Gastroesophageal sphincter (tissue), 4 donors: Measurements from ENCODE around the gene EGLN2. TPM values are rescaled to one million over a fixed set of nuclear protein-coding genes. Genes with fewer than 3 reads are reported as not detected.
"Not testable (repeated sequence)": the region's sequence is repeated elsewhere in the genome, so short reads cannot be mapped to it uniquely, and the experiment has no call there.

Experiments
- ATAC-seq: fragments of 150-250 bp; one replicate; pipeline ENCODE4 v1.9.1; 2016; ENCODE audit warnings: mild to moderate bottlenecking, moderate library complexity
- H3K27ac ChIP-seq, 4 donors: fragments of 200-600 bp; sonication (generic) in 3 of 4; 1 replicate in 3 of 4; 2 replicates in 1 of 4; pipeline ENCODE4 v1.5.1; 2016 to 2019
- H3K27me3 ChIP-seq: fragments of 200-600 bp; sonication (generic); one replicate; pipeline ENCODE4 v1.5.1; 2019
- H3K36me3 ChIP-seq, 2 donors: fragments of 200-600 bp; sonication (generic); one replicate each; pipeline ENCODE4 v1.5.1; 2019; ENCODE audit warnings: control low read depth in 1 of 2
- H3K4me1 ChIP-seq, 3 donors: fragments of 200-600 bp; sonication (generic); 1 replicate in 2 of 3; 2 replicates in 1 of 3; pipeline ENCODE4 v1.5.1; 2016 to 2019; ENCODE audit warnings: control low read depth in 2 of 3
- H3K4me3 ChIP-seq, 2 donors: fragments of 200-600 bp; sonication (generic); one replicate each; pipeline ENCODE4 v1.5.1; 2019; ENCODE audit warnings: mild to moderate bottlenecking in 1 of 2, moderate library complexity in 1 of 2
- H3K9me3 ChIP-seq, 3 donors: fragments of 200-600 bp; sonication (generic); one replicate each; pipeline ENCODE4 v1.5.1; 2017 to 2019; ENCODE audit warnings: control low read depth in 2 of 3
- CTCF ChIP-seq, 4 experiments: fragments of 200-600 bp in 2 of 4; fragments of 450-650 bp in 2 of 4; sonication (generic) in 1 of 4; IDR thresholded peaks; one replicate each; pipeline ENCODE4 v1.5.1; 2017 to 2019; ENCODE audit warnings: antibody characterized with exemption in 4 of 4, mild to moderate bottlenecking in 2 of 4, moderate library complexity in 2 of 4
- EP300 ChIP-seq: sonication (generic); formaldehyde crosslinking; IDR thresholded peaks from one replicate; pipeline ENCODE4 v1.6.1; 2017; ENCODE audit warnings: antibody characterized with exemption, mild to moderate bottlenecking
- POLR2A ChIP-seq, 2 donors: fragments of 450-650 bp; IDR thresholded peaks; one replicate each; pipeline ENCODE4 v1.6.1; 2017; ENCODE audit warnings: antibody characterized with exemption in 2 of 2, mild to moderate bottlenecking in 2 of 2, moderate library complexity in 1 of 2
- POLR2AphosphoS5 ChIP-seq: sonication (generic); formaldehyde crosslinking; IDR thresholded peaks from one replicate; pipeline ENCODE4 v1.6.1; 2017; ENCODE audit warnings: antibody characterized with exemption
- WGBS, 2 donors: methylation state at CpG; one replicate each; pipeline ENCODE4 v1.1.5; 2018; ENCODE audit warnings: low coverage in 1 of 2; 5-methylcytosine and 5-hydroxymethylcytosine counted together
- total RNA-seq, 4 donors: library from RNA; depleted of rRNA; stranded (reverse); fragments of >200 nt; gene quantifications; one replicate each; pipeline ENCODE4 v1.1.0, GENCODE V29; 2016

Gene EGLN2
- total RNA-seq, 4 donors from 2014 or later, result 99.1 to 115 (median 107) TPM

- Histone ChIP-seq H3K4me1 (peaks cover 0 to 31% (median 9%) of the 10 kb centered on the region in 3 donors), H3K36me3 (peaks cover 4 to 93% of the 10 kb centered on the region in 2 donors), H3K27ac (no peak overlapping the region), H3K27me3 (no peaks in the 10 kb centered on the region), H3K4me3 (no peak overlapping the region), H3K9me3 (no peaks in the 10 kb centered on the region)
- TF ChIP-seq CTCF (IDR thresholded peaks at IDR 0.05) (no peak), EP300 (no peak), POLR2AphosphoS5 (no peak), POLR2A (IDR thresholded peaks at IDR 0.05) (no peak)
- no peak for ATAC-seq
- WGBS, 2 donors, result 93 to 100% methylated on average over 1 to 6 of the region's 13 CpGs
Observed at GRCh38 chr19:40759352-40759751, 39.6 kb upstream of the EGLN2 start.

GRCh38 chr19:40762754-40763470, 36.1 kb upstream of the EGLN2 start:
- TF ChIP-seq POLR2A (IDR thresholded peaks at IDR 0.05) (no peak), EP300 (no peak), CTCF (IDR thresholded peaks at IDR 0.05) (no peak), POLR2AphosphoS5 (no peak)
- WGBS, 2 donors, result 78 to 92% methylated on average over 2 to 8 of the region's 17 CpGs
- no peak for ATAC-seq
- no peaks in the 10 kb centered on the region for H3K4me1 ChIP-seq
- no peaks in the 10 kb centered on the region for H3K27me3 ChIP-seq
- no peaks in the 10 kb centered on the region for H3K9me3 ChIP-seq
- H3K27ac ChIP-seq, result no peak overlapping the region
- peaks cover 4 to 97% of the 10 kb centered on the region in 2 donors for H3K36me3 ChIP-seq
- no peak overlapping the region for H3K4me3 ChIP-seq

GRCh38 chr19:40763526-40763925, 35.5 kb upstream of the EGLN2 start:
- no peaks in the 10 kb centered on the region for H3K9me3 ChIP-seq
- H3K4me3 ChIP-seq, result no peak overlapping the region
- H3K36me3 ChIP-seq, result peaks cover 4 to 91% of the 10 kb centered on the region in 2 donors
- no peak overlapping the region for H3K27ac ChIP-seq
- H3K27me3 ChIP-seq, result no peaks in the 10 kb centered on the region
- TF ChIP-seq CTCF (IDR thresholded peaks at IDR 0.05) (no peak), EP300 (no peak), POLR2AphosphoS5 (no peak), POLR2A (IDR thresholded peaks at IDR 0.05) (no peak)
- no peaks in the 10 kb centered on the region for H3K4me1 ChIP-seq
- 100% methylated on average over 2 of the region's 7 CpGs; no CpG with 5 or more reads in 1 of the 2 donors for WGBS, 2 donors
- ATAC-seq, result no peak

GRCh38 chr19:40763963-40764362, 35.0 kb upstream of the EGLN2 start:
- 85 to 100% methylated on average over 2 to 9 of the region's 10 CpGs for WGBS, 2 donors
- no peaks in the 10 kb centered on the region for H3K27me3 ChIP-seq
- no peaks in the 10 kb centered on the region for H3K9me3 ChIP-seq
- no peak overlapping the region for H3K4me3 ChIP-seq
- H3K4me1 ChIP-seq, result no peaks in the 10 kb centered on the region
- TF ChIP-seq EP300 (no peak), POLR2AphosphoS5 (no peak), POLR2A (IDR thresholded peaks at IDR 0.05) (no peak), CTCF (IDR thresholded peaks at IDR 0.05) (no peak)
- ATAC-seq, result no peak
- H3K27ac ChIP-seq, result no peak overlapping the region
- H3K36me3 ChIP-seq, result peaks cover 4 to 87% of the 10 kb centered on the region in 2 donors

GRCh38 chr19:40766385-40766784, 32.6 kb upstream of the EGLN2 start:
- not testable (repeated sequence) for H3K27me3 ChIP-seq, H3K4me3 ChIP-seq, H3K27ac ChIP-seq, ATAC-seq, H3K9me3 ChIP-seq, H3K4me1 ChIP-seq
- WGBS, 2 donors, result 91% methylated on average over 10 of the region's 13 CpGs; no CpG with 5 or more reads in 1 of the 2 donors
- peaks cover 4 to 63% of the 10 kb centered on the region in 2 donors for H3K36me3 ChIP-seq
